ENCODE results near the gene OR2H1.

DNA sequence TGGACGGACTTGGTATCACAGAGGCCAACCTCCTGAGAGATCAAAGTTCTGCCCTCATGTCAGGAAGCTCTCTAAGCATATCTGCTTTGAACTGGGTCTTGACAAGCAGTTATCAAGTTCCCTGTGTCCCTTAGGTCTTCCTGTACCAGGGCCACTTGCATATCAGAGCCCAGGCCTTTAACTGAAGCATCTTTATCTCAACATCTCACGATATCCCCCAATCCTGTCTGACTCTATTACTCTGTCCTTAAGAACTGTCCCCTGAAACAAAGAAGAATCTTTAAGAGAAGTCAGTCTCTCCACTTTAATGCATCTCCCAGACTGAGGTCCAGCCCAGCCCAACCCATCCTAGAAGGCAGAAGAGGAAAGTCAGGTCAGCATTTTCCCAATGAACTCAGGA, 22.6 kb downstream of the OR2H1 start:
- TF ChIP-seq, protein P1, sequence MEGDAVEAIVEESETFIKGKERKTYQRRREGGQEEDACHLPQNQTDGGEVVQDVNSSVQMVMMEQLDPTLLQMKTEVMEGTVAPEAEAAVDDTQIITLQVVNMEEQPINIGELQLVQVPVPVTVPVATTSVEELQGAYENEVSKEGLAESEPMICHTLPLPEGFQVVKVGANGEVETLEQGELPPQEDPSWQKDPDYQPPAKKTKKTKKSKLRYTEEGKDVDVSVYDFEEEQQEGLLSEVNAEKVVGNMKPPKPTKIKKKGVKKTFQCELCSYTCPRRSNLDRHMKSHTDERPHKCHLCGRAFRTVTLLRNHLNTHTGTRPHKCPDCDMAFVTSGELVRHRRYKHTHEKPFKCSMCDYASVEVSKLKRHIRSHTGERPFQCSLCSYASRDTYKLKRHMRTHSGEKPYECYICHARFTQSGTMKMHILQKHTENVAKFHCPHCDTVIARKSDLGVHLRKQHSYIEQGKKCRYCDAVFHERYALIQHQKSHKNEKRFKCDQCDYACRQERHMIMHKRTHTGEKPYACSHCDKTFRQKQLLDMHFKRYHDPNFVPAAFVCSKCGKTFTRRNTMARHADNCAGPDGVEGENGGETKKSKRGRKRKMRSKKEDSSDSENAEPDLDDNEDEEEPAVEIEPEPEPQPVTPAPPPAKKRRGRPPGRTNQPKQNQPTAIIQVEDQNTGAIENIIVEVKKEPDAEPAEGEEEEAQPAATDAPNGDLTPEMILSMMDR (IDR thresholded peaks at IDR 0.05): no peak
- TF ChIP-seq POLR2A (IDR thresholded peaks at IDR 0.05): no peak

Measured in adrenal gland (tissue), 5 donors.